Loucy (cell line): ENCODE results near the gene ARL8B.

Source experiments
- CTCF ChIP-seq: fragments of 200-600 bp; sonication (generic); conservative IDR thresholded peaks from 2 replicates; pipeline ENCODE4 v1.5.1; 2014; ENCODE audit warnings: mild to moderate bottlenecking, antibody characterized with exemption, low read length
- EZH2phosphoT487 ChIP-seq: fragments of 200-600 bp; IDR thresholded peaks from 2 replicates; pipeline ENCODE4 v1.6.1; 2018; ENCODE audit warnings: antibody characterized with exemption, mild to moderate bottlenecking, moderate library complexity, borderline replicate concordance

- TF ChIP-seq CTCF (no peak), EZH2phosphoT487 (no peak)
Measured at GRCh38 chr3:5198313-5198677, 76.2 kb downstream of the ARL8B start.
